Lung (tissue), 12 donors: Measurements from ENCODE around the gene EPHA7. TPM values are rescaled to one million over a fixed set of nuclear protein-coding genes. Genes with fewer than 3 reads are reported as not detected.

Source experiments
- ATAC-seq: fragments of 200-7000 bp; cut with Tn5 transposase; one replicate; pipeline ENCODE4 v1.9.1; 2020; ENCODE audit warnings: moderate number of reproducible peaks; ENCODE audit not compliant: insufficient read depth, low FRiP score
- DNase-seq, 3 donors: peaks; one replicate each; pipeline ENCODE4 v3.0.0-alpha.2; 2013 to 2017
- H3K27ac ChIP-seq, 2 donors: one replicate each; pipeline ENCODE4 v1.5.1; 2013; ENCODE audit warnings: mild to moderate bottlenecking in 2 of 2, moderate library complexity in 2 of 2, control low read depth in 1 of 2, inconsistent platforms in 1 of 2, low read depth in 1 of 2, low read length in 1 of 2
- H3K27me3 ChIP-seq, 3 donors: one replicate each; pipeline ENCODE4 v1.5.1; 2013; ENCODE audit warnings: low read length in 2 of 3; ENCODE audit not compliant: control insufficient read depth in 3 of 3, insufficient read depth in 3 of 3
- H3K36me3 ChIP-seq, 4 donors: one replicate each; pipeline ENCODE4 v1.5.1; 2013; ENCODE audit warnings: low read length in 4 of 4, mild to moderate bottlenecking in 1 of 4, moderate library complexity in 1 of 4; ENCODE audit not compliant: control insufficient read depth in 4 of 4, insufficient read depth in 4 of 4
- H3K4me1 ChIP-seq, 5 donors: one replicate each; pipeline ENCODE4 v1.5.1; 2013; ENCODE audit warnings: low read length in 5 of 5, mild to moderate bottlenecking in 2 of 5, moderate library complexity in 1 of 5; ENCODE audit not compliant: control insufficient read depth in 5 of 5, insufficient read depth in 5 of 5
- H3K4me3 ChIP-seq: one replicate; pipeline ENCODE4 v1.5.1; 2013; ENCODE audit warnings: mild to moderate bottlenecking, control low read depth, moderate library complexity
- H3K9ac ChIP-seq, 2 donors: one replicate each; pipeline ENCODE4 v1.5.1; 2013; ENCODE audit warnings: low read length in 2 of 2, control low read depth in 1 of 2; ENCODE audit not compliant: insufficient read depth in 1 of 2
- H3K9me3 ChIP-seq, 4 donors: one replicate each; pipeline ENCODE4 v1.5.1; 2013; ENCODE audit warnings: low read length in 3 of 4, mild to moderate bottlenecking in 1 of 4, moderate library complexity in 1 of 4; ENCODE audit not compliant: control insufficient read depth in 4 of 4, insufficient read depth in 3 of 4
- WGBS, 2 donors: extraction: QIAGEN DNeasy Blood & Tissue Kit; methylation state at CpG; one replicate each; pipeline ENCODE4 v1.1.7; 2013; 5-methylcytosine and 5-hydroxymethylcytosine counted together
- polyA plus RNA-seq, 2 donors: library from polyadenylated mRNA; stranded (reverse); fragments of 200-250 nt; gene quantifications; one replicate each; pipeline ENCODE4 v1.2.1, GENCODE V29; 2013
- total RNA-seq, 2 donors: library from RNA; depleted of rRNA in 1 of 2; stranded (reverse); fragments of >200 nt in 1 of 2; gene quantifications; one replicate each; pipeline ENCODE4 v1.2.1, GENCODE V29; 2014 to 2021
- TF ChIP-seq, protein P1 (sequence below): IDR thresholded peaks from 2 replicates; pipeline ENCODE4 v1.5.1; 2012; ENCODE audit warnings: mild to moderate bottlenecking; ENCODE audit errors: control extremely low read depth, extremely low read depth
- donor health status: control.
- donor health status: control.
- donor health status: Bipolar disorder and iron deficiency.
- donor health status: healthy.
- donor health status: DM: yes; HTN: yes; CAD: no.

EPHA7 gene
- total and polyA plus RNA-seq, 4 donors, result 0.06 to 6.3 (median 0.62) TPM

DNA sequence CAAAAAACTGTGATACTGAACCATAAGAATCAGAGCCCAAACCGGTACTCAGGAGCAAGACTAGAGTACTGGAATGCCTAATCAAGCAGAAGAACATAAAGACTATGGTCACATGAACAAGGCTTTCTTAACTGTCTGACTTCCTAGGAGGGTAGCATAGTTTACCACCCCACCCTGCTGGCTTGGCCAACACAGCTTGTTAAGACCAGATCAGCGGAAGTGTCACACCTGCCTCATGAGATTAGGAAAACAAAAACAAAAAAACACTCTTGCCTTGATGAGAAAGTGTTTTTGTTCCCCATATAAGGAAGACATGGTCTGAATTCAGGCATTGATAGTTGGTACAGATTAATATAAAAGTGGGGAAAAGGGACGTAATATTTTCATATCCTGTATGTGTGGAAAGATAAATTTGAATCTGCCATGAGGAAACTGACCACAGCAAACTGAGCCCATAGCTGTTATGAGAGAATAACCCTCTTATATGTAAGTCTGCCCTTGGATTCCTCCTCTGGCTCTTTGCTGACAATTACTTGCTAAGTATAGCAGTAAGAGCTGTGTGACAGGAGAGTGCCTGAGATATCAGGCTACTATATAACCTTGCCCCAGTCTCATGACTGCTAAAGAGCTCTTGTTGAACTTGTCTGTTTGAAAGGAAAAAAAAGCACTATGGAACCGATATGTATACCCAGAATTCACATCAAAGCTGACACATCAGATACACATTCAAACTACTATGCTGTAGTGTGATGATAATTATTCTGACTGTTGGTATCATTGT lies 197.1 kb downstream of the EPHA7 start:
- WGBS, 2 donors, result 69 to 72% methylated on average over 4 of the region's 4 CpGs
- H3K27me3 ChIP-seq, result no peaks in the 10 kb centered on the region

DNA sequence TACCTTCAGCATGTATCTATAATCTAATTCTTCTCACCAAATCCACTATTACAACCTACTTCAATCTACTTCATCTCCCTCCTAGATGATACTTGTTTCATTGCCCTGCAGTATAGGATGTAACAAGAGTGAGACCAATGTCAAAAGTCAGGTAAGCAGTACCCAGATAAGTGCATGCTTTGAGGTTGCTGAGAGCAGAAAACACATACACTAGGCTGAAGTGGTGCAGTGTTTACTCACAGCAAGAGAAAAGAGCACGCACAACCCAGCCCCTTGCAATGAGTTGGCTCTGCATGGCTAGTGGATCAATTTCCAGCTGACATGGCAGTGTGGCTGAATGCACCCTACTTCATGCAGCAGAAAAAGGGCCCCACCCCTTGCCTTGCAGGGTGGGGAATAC lies 199.9 kb downstream of the EPHA7 start:
- TF ChIP-seq, protein P1, sequence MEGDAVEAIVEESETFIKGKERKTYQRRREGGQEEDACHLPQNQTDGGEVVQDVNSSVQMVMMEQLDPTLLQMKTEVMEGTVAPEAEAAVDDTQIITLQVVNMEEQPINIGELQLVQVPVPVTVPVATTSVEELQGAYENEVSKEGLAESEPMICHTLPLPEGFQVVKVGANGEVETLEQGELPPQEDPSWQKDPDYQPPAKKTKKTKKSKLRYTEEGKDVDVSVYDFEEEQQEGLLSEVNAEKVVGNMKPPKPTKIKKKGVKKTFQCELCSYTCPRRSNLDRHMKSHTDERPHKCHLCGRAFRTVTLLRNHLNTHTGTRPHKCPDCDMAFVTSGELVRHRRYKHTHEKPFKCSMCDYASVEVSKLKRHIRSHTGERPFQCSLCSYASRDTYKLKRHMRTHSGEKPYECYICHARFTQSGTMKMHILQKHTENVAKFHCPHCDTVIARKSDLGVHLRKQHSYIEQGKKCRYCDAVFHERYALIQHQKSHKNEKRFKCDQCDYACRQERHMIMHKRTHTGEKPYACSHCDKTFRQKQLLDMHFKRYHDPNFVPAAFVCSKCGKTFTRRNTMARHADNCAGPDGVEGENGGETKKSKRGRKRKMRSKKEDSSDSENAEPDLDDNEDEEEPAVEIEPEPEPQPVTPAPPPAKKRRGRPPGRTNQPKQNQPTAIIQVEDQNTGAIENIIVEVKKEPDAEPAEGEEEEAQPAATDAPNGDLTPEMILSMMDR, result no peak
- no peaks in the 10 kb centered on the region for H3K36me3 ChIP-seq
- no peak for DNase-seq
- 64 to 71% methylated on average over 1 of the region's 1 CpG for whole genome bisulfite sequencing, 2 donors
- H3K27ac ChIP-seq, result no peak overlapping the region
- no peak for ATAC-seq
- H3K4me3 ChIP-seq, result no peak overlapping the region
- no peaks in the 10 kb centered on the region for H3K27me3 ChIP-seq
- peaks cover 0 to 2% (median 0%) of the 10 kb centered on the region in 4 donors for H3K9me3 ChIP-seq
- H3K9ac ChIP-seq, result no peak overlapping the region
- H3K4me1 ChIP-seq, result no peaks in the 10 kb centered on the region

More for the DNA sequence above, 197.1 kb downstream of the EPHA7 start:
- Histone ChIP-seq H3K9me3 (no peaks in the 10 kb centered on the region), H3K4me3 (no peak overlapping the region), H3K27ac (peak overlapping the region in 1 of 2 donors; percentile 58), H3K9ac (no peak overlapping the region), H3K36me3 (no peaks in the 10 kb centered on the region), H3K4me1 (no peaks in the 10 kb centered on the region)
- DNase-seq (no peak), ATAC-seq (no peak)
- TF ChIP-seq, protein P1, result no peak

DNA sequence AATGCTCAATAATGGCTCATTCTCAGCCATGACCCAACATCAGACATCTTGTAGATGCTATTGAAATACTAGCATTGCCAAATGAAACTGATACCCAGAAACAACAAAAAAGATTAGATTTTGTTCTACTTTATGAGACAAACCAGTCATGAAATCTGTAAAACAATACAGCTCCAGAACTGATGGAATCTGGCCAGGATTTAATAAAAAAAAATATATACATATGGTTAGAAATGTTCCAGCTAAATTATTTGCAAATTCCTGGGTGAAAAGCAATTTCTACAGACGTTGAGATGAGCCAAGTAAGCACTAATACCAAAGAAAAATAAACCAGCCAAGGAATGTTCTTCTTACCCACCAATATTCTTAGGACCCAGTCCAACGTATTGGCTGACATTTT lies 201.3 kb downstream of the EPHA7 start:
- Histone ChIP-seq H3K4me1 (no peaks in the 10 kb centered on the region), H3K36me3 (no peaks in the 10 kb centered on the region), H3K27ac (no peak overlapping the region), H3K9ac (no peak overlapping the region), H3K4me3 (no peak overlapping the region), H3K27me3 (no peaks in the 10 kb centered on the region), H3K9me3 (peaks cover 0 to 2% (median 0%) of the 10 kb centered on the region in 4 donors)
- DNase-seq (peak in 2 of 3 donors; percentile 42 to 49), ATAC-seq (no peak)
- TF ChIP-seq, protein P1, result no peak
- WGBS, 2 donors, result 51 to 59% methylated on average over 2 of the region's 2 CpGs
